PFSK-1 (cell line): Measurements from ENCODE around the gene DPH1.

Experiments
- FOXP2 ChIP-seq: optimal IDR thresholded peaks from 2 replicates; pipeline ENCODE3; 2011; ENCODE audit warnings: borderline replicate concordance, control low read depth, inconsistent platforms; ENCODE audit not compliant: insufficient read depth; ENCODE audit errors: extremely low read length, extremely low read depth
- POLR2AphosphoS5 ChIP-seq: IDR thresholded peaks from 2 replicates; pipeline ENCODE4 v1.6.1; 2012; ENCODE audit warnings: low read depth, mild to moderate bottlenecking, control low read depth, low read length, moderate library complexity
- SIN3A ChIP-seq: IDR thresholded peaks from 2 replicates; pipeline ENCODE4 v1.6.1; 2012; ENCODE audit warnings: mild to moderate bottlenecking, low read length, moderate library complexity, borderline replicate concordance; ENCODE audit not compliant: insufficient read depth
- TAF1 ChIP-seq: IDR thresholded peaks from 2 replicates; pipeline ENCODE4 v1.6.1; 2012; ENCODE audit warnings: low read length, control low read depth, borderline replicate concordance; ENCODE audit not compliant: insufficient read depth
- TF ChIP-seq, protein P1 (sequence below), 2 experiments: IDR thresholded peaks; 2 replicates each; pipeline versions ENCODE4 v1.6.1 to v1.8.0; 2011 to 2012; ENCODE audit warnings: low read depth in 2 of 2, low read length in 2 of 2, control low read depth in 1 of 2, inconsistent platforms in 1 of 2, mild to moderate bottlenecking in 1 of 2, moderate library complexity in 1 of 2; ENCODE audit not compliant: insufficient read depth in 1 of 2

The DPH1 gene

DNA sequence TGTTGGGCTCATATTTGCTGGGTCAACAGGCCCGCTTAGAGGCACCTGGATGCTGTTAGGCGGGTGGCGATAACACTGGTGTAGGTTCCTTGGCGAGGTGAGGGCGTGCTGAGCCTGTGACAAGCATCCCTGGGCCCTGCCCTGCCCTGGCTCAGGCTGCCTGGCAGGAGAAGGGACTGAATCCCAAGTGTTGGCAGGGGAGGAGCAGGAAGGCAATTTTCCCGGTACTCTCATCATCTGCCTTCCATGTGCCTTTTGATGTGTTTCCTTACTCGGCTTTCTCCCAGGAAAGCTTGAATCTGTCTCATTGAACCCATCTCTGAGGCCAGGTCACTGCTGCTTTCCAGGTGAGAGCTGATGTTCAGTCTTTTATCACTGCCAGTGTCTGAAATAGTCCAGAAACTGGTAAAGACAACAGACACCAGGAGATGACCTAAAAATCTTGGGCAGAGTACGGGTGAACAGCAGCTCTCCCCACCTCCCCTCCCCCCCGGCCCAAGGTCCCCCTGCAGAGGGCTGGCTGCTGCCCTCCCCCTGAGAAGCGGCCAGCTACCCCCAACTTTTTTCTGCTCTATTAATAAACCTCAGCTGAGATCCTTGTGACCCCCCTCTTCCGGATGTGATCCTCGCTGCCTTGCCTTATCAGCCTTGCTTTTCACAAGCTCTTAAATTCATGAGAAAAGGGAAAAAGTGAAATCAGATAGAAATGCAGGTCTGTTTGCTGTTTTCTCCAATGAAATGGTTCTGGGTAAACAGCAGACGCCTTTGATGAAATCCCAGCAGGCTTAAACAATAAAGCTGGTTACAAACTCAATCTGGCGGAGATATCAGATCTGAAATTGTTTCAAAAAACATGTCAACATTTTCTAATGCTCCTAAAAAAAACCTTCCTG, 33.8 kb upstream of the DPH1 start:
- TF ChIP-seq, protein P1, sequence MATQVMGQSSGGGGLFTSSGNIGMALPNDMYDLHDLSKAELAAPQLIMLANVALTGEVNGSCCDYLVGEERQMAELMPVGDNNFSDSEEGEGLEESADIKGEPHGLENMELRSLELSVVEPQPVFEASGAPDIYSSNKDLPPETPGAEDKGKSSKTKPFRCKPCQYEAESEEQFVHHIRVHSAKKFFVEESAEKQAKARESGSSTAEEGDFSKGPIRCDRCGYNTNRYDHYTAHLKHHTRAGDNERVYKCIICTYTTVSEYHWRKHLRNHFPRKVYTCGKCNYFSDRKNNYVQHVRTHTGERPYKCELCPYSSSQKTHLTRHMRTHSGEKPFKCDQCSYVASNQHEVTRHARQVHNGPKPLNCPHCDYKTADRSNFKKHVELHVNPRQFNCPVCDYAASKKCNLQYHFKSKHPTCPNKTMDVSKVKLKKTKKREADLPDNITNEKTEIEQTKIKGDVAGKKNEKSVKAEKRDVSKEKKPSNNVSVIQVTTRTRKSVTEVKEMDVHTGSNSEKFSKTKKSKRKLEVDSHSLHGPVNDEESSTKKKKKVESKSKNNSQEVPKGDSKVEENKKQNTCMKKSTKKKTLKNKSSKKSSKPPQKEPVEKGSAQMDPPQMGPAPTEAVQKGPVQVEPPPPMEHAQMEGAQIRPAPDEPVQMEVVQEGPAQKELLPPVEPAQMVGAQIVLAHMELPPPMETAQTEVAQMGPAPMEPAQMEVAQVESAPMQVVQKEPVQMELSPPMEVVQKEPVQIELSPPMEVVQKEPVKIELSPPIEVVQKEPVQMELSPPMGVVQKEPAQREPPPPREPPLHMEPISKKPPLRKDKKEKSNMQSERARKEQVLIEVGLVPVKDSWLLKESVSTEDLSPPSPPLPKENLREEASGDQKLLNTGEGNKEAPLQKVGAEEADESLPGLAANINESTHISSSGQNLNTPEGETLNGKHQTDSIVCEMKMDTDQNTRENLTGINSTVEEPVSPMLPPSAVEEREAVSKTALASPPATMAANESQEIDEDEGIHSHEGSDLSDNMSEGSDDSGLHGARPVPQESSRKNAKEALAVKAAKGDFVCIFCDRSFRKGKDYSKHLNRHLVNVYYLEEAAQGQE (IDR thresholded peaks at IDR 0.05; ENCODE audit: insufficient read depth in 1 of 2, low read depth in 2 of 2, low read length in 2 of 2), result no peak
- TF ChIP-seq TAF1, result no peak
- no peak for TF ChIP-seq POLR2AphosphoS5
- TF ChIP-seq SIN3A, result no peak
- TF ChIP-seq FOXP2, result no peak

DNA sequence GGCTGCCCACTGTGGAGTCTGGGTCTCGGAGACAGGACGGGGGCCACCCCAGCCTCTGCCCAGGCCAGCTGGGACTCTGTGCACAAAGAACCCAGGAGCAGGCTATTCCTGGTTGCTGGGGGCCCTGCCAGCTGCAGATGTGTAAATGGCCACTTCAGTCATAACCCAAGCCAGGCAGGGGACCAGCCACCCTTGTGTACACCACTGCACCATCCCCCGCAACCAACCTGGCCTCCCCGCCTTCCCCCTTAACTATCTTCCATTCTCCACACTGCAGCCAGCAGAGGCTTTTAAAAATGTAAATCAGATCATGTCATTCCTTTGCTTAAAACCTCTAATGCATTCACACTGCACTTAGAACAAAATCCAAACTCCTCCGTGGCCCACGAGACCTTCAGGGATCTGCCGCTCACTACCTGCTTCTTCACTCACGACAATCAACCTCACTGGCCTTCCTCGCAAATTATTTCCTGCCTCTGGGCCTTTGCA, 33.1 kb upstream of the DPH1 start:
- TF ChIP-seq, protein P1 (IDR thresholded peaks at IDR 0.05; ENCODE audit: insufficient read depth in 1 of 2, low read depth in 2 of 2, low read length in 2 of 2), result no peak
- TF ChIP-seq SIN3A (no peak), TAF1 (no peak), FOXP2 (no peak), POLR2AphosphoS5 (no peak)

DNA sequence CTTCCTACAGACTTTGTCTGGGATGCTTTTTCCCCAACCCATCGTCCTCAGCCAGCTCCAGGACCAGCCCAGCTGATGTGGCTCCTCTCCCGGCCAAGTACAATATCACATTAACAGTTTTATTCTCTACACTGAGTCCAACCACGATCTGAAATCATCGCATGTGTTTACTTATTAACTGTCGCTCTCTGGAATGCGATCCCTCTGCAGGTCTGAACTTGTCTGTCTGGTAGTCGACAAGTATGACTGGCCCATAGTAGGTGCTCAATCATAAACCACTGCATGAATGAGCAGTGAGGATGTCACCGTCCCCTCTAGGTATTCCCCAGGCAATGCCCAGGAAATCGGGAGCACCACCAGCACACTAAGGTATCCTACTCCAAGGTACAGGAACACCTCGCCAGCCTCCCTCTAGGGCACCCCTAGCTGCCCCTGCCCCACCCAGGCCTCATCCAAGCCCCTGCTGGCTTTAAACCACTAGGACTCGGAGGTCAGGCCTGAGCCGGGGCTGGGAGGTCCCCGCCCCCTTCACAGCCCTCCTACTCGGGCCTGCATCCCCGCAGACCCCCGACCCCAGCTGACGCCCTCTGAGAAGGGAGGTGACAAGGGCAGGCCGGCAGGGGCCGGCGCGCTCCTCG, 32.5 kb upstream of the DPH1 start:
- TF ChIP-seq TAF1, result no peak
- TF ChIP-seq, protein P1 (IDR thresholded peaks at IDR 0.05; ENCODE audit: insufficient read depth in 1 of 2, low read depth in 2 of 2, low read length in 2 of 2), result no peak

DNA sequence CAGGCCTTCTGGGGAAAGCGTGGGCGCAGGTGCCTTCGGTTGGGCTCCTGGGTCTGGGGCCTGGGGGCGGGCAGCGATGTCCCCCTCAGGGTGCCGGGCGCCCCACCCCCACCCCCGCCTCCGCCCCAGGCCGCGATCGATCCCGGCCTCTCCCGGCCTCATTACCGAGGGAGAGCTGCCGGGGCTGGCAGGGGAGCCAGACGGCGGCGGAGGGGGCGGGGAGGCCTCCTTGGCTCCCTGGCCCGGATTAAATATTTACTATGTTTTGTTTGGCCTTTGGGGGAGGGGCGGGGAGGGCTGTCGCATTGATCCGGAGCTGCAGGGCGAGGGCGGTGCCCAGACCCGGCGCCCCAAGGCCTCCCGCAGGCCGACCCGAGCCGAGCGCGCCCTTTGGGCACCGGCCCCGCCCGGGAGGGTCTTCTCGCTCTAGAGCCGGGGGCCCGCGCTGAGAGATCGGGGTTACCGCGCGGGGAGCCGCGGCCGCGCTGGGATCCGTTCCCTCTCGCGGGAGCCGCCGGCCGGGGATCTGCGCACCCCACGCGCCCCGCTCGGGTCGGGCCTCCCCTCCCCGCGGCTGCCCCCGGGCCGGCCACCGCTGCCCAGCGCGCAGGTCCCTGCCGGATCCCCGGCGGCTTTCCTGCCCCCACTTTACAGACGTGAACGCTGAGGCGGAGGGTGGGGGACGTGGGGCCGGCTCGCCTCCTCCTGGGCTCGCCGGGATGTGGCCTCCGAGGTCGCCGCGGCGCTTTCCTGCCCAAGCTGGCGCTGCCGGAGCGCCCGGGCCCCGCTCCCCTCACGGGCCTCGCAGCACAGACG, 31.8 kb upstream of the DPH1 start:
- TF ChIP-seq TAF1 (no peak), SIN3A (no peak), FOXP2 (no peak), POLR2AphosphoS5 (no peak)
- TF ChIP-seq, protein P1 (IDR thresholded peaks at IDR 0.05; ENCODE audit: insufficient read depth in 1 of 2, low read depth in 2 of 2, low read length in 2 of 2), result no peak
